HCT116 (cell line): Measurements from ENCODE around the gene GNG7. TPM values are rescaled to one million over a fixed set of nuclear protein-coding genes. Genes with fewer than 3 reads are reported as not detected.

ENCODE experiments used
- ATAC-seq: fragments of 200-7000 bp; cut with Tn5 transposase; 2 replicates; pipeline ENCODE4 v1.9.1; 2020; ENCODE audit warnings: mild to moderate bottlenecking, moderate library complexity
- BruUV-seq: library from RNA; stranded (reverse); fragments of 400-500 nt; replicated peaks from 2 replicates; lab custom pipeline; 2021; lab: Mats Ljungman, UMichigan
- CTCF ChIA-PET: fragments of 300-600 bp; sonication (Branson Sonifier 250); formaldehyde crosslinking; loops from one replicate; lab custom pipeline; 2021; ENCODE audit warnings: antibody characterized with exemption; lab: Charles Lee
- POLR2A ChIA-PET: fragments of 300-600, 350-600 bp; sonication (Branson Sonifier 250); formaldehyde crosslinking; loops from one replicate; lab custom pipeline; 2021; ENCODE audit warnings: antibody characterized with exemption; lab: Charles Lee
- RAD21 ChIA-PET, 2 experiments: fragments of 300-600 bp; sonication (Branson Sonifier 250); formaldehyde crosslinking; loops; one replicate each; lab custom pipeline; 2023; ENCODE audit warnings: low total read pairs in 2 of 2; ENCODE audit not compliant: uncharacterized antibody in 2 of 2, unreplicated experiment in 2 of 2, low non-redundant PET in 1 of 2; lab: Charles Lee
- DNase-seq: peaks from one replicate; pipeline ENCODE4 v3.0.0-alpha.2; 2010; ENCODE audit warnings: low read depth, low spot score
- H2AFZ ChIP-seq: fragments of 200-600 bp; shearing (Covaris generic), sonication (generic); 2 replicates; pipeline ENCODE4 v1.6.1; 2017; ENCODE audit warnings: low read depth, mixed run types, mixed read lengths, antibody characterized with exemption, low read length; ENCODE audit not compliant: poor library complexity, severe bottlenecking
- H3K27ac ChIP-seq: 2 replicates; pipeline ENCODE4 v1.5.1; 2012; ENCODE audit warnings: low read depth, low read length
- H3K27me3 ChIP-seq: fragments of 200-600 bp; sonication (generic); 2 replicates; pipeline ENCODE4 v1.6.1; 2016; ENCODE audit warnings: mixed run types, low read length, mixed read lengths; ENCODE audit not compliant: insufficient read depth
- H3K36me3 ChIP-seq, 2 experiments: fragments of 200-500 bp in 1 of 2; fragments of 200-600 bp in 1 of 2; sonication (Bioruptor generic) in 1 of 2; sonication (generic) in 1 of 2; 2 replicates each; pipeline versions ENCODE4 v1.5.1 to v1.6.1; 2014 to 2016; ENCODE audit warnings: low read length in 2 of 2, inconsistent platforms in 1 of 2, mixed read lengths in 1 of 2, mixed run types in 1 of 2; ENCODE audit not compliant: insufficient read depth in 2 of 2, control insufficient read depth in 1 of 2
- H3K4me1 ChIP-seq, 2 experiments: fragments of 200-600 bp in 1 of 2; sonication (generic) in 1 of 2; 2 replicates each; pipeline versions ENCODE4 v1.5.1 to v1.6.1; 2012 to 2017; ENCODE audit warnings: low read length in 2 of 2, inconsistent platforms in 1 of 2, mild to moderate bottlenecking in 1 of 2, mixed read lengths in 1 of 2, mixed run types in 1 of 2, moderate library complexity in 1 of 2; ENCODE audit not compliant: insufficient read depth in 2 of 2, control insufficient read depth in 1 of 2
- H3K4me2 ChIP-seq: fragments of 200-600 bp; sonication (generic); 2 replicates; pipeline ENCODE4 v1.6.1; 2017; ENCODE audit warnings: mixed run types, low read length, mixed read lengths
- H3K4me3 ChIP-seq, 2 experiments: fragments of 200-600 bp in 1 of 2; sonication (generic) in 1 of 2; replicated peaks in 1 of 2; 2 replicates each; pipeline ENCODE4 v1.5.1; 2011 to 2016; ENCODE audit warnings: low read length in 2 of 2, control low read depth in 1 of 2, low read depth in 1 of 2, mild to moderate bottlenecking in 1 of 2, mixed read lengths in 1 of 2, mixed run types in 1 of 2
- H3K79me2 ChIP-seq: fragments of 200-600 bp; sonication (generic); 2 replicates; pipeline ENCODE4 v1.6.1; 2017; ENCODE audit warnings: mild to moderate bottlenecking, mixed run types, low read length, moderate library complexity, mixed read lengths; ENCODE audit not compliant: insufficient read depth
- H3K9ac ChIP-seq: fragments of 200-600 bp; sonication (generic); 2 replicates; pipeline ENCODE4 v1.6.1; 2016; ENCODE audit warnings: low read length, mixed read lengths
- H3K9me2 ChIP-seq: fragments of 200-600 bp; sonication (generic), shearing (Covaris generic); 2 replicates; pipeline ENCODE4 v1.6.1; 2017; ENCODE audit warnings: mixed run types, mild to moderate bottlenecking, moderate library complexity; ENCODE audit not compliant: insufficient read depth
- H3K9me3 ChIP-seq, 2 experiments: fragments of 200-500 bp in 1 of 2; fragments of 200-600 bp in 1 of 2; sonication (Bioruptor generic) in 1 of 2; sonication (generic) in 1 of 2; 2 replicates each; pipeline ENCODE4 v1.6.1; 2014 to 2017; ENCODE audit warnings: low read length in 2 of 2, mixed read lengths in 2 of 2, inconsistent platforms in 1 of 2, low read depth in 1 of 2, mild to moderate bottlenecking in 1 of 2, mixed run types in 1 of 2, moderate library complexity in 1 of 2; ENCODE audit not compliant: control insufficient read depth in 1 of 2, insufficient read depth in 1 of 2
- H4K20me1 ChIP-seq: fragments of 200-600 bp; sonication (generic), shearing (Covaris generic); 2 replicates; pipeline ENCODE4 v1.6.1; 2017; ENCODE audit warnings: mixed run types, mild to moderate bottlenecking, moderate library complexity; ENCODE audit not compliant: insufficient read depth
- ATF3 ChIP-seq: IDR thresholded peaks from 2 replicates; pipeline ENCODE4 v1.6.1; 2012
- CBX3 ChIP-seq: IDR thresholded peaks from 2 replicates; pipeline ENCODE4 v1.6.1; 2012; ENCODE audit warnings: low read depth
- CEBPB ChIP-seq: IDR thresholded peaks from 2 replicates; pipeline ENCODE4 v1.6.1; 2012; ENCODE audit warnings: low read depth
- CTCF ChIP-seq, 3 experiments: fragments of 200-600 bp in 1 of 3; sonication (generic) in 1 of 3; IDR thresholded peaks in 2 of 3; conservative IDR thresholded peaks in 1 of 3; 2 replicates each; pipeline ENCODE4 v1.5.1; 2012 to 2017; ENCODE audit warnings: low read depth in 2 of 3, low read length in 2 of 3, antibody characterized with exemption in 1 of 3, borderline replicate concordance in 1 of 3, control low read depth in 1 of 3, mild to moderate bottlenecking in 1 of 3, mixed read lengths in 1 of 3, mixed run types in 1 of 3, moderate library complexity in 1 of 3; ENCODE audit not compliant: insufficient read depth in 1 of 3
- EGR1 ChIP-seq: IDR thresholded peaks from 2 replicates; pipeline ENCODE4 v1.6.1; 2012; ENCODE audit warnings: low read depth
- ELF1 ChIP-seq: IDR thresholded peaks from 2 replicates; pipeline ENCODE4 v1.6.1; 2012; ENCODE audit warnings: low read depth, borderline replicate concordance
- EZH2 ChIP-seq: fragments of 200-600 bp; sonication (generic); IDR thresholded peaks from 2 replicates; pipeline ENCODE4 v1.6.1; 2017; ENCODE audit warnings: antibody characterized with exemption, mixed run types
- EZH2phosphoT487 ChIP-seq: fragments of 200-600 bp; IDR thresholded peaks from 2 replicates; pipeline ENCODE4 v1.6.1; 2018; ENCODE audit warnings: antibody characterized with exemption, borderline replicate concordance
- JUND ChIP-seq: IDR thresholded peaks from 2 replicates; pipeline ENCODE4 v1.6.1; 2012
- POLR2AphosphoS5 ChIP-seq: IDR thresholded peaks from 2 replicates; pipeline ENCODE4 v1.6.1; 2011; ENCODE audit warnings: mild to moderate bottlenecking, low read depth, low read length, moderate library complexity
- SIN3A ChIP-seq: IDR thresholded peaks from 2 replicates; pipeline ENCODE4 v1.6.1; 2012; ENCODE audit warnings: low read depth
- SP1 ChIP-seq: IDR thresholded peaks from 2 replicates; pipeline ENCODE4 v1.6.1; 2012; ENCODE audit warnings: low read depth
- SRF ChIP-seq: IDR thresholded peaks from 2 replicates; pipeline ENCODE4 v1.6.1; 2012; ENCODE audit warnings: low read depth
- TCF7L2 ChIP-seq: IDR thresholded peaks from 2 replicates; pipeline ENCODE4 v1.7.0; 2011; ENCODE audit warnings: borderline replicate concordance, inconsistent platforms; ENCODE audit not compliant: insufficient read depth, insufficient read length; ENCODE audit errors: extremely low read depth
- YY1 ChIP-seq: IDR thresholded peaks from 2 replicates; pipeline ENCODE4 v1.6.1; 2011; ENCODE audit warnings: low read length, low read depth, moderate library complexity, mild to moderate bottlenecking; ENCODE audit not compliant: insufficient replicate concordance; ENCODE audit errors: extremely low read depth
- ZFX ChIP-seq: fragments of 450-650 bp; IDR thresholded peaks from 2 replicates; pipeline ENCODE4 v1.6.1; 2017
- ZNF274 ChIP-seq: fragments of 200-500 bp; sonication (Bioruptor generic); IDR thresholded peaks from 2 replicates; pipeline ENCODE4 v1.6.1; 2014; ENCODE audit warnings: mild to moderate bottlenecking, low read depth, low read length, inconsistent platforms
- intact Hi-C: fragments of 100-400 bp; cut with micrococcal nuclease; formaldehyde crosslinking; loops from 2 replicates; pipeline ENCODE4 v1.10.0; 2022
- total RNA-seq: library from RNA; stranded (reverse); gene quantifications from one replicate; pipeline ENCODE4 v1.2.1, GENCODE V29; 2021; ENCODE audit not compliant: unreplicated experiment
- TF ChIP-seq, protein P1 (sequence below): IDR thresholded peaks from 2 replicates; pipeline ENCODE4 v1.6.1; 2011; ENCODE audit warnings: mild to moderate bottlenecking, low read length, moderate library complexity; ENCODE audit not compliant: insufficient replicate concordance; ENCODE audit errors: extremely low read depth

The GNG7 gene
- total RNA-seq, 1 experiment from 2014 or later = 11.3 TPM

GRCh38 chr19:2703691-2704216, 1.3 kb upstream of the GNG7 start:
- intact Hi-C loops = no loop called here
- Histone ChIP-seq H3K9me3 (no peaks in the 10 kb centered on the region), H3K9me2 (no peaks in the 10 kb centered on the region), H4K20me1 (no peaks in the 10 kb centered on the region), H3K4me2 (no peak overlapping the region), H3K4me1 (peaks cover 4 to 15% of the 10 kb centered on the region in 2 experiments; a peak in 3 of 4 replicates), H3K79me2 (no peaks in the 10 kb centered on the region), H3K36me3 (no peaks in the 10 kb centered on the region), H3K9ac (no peak overlapping the region), H2AFZ (no peak overlapping the region), H3K27me3 (no peaks in the 10 kb centered on the region), H3K27ac (no peak overlapping the region), H3K4me3 (no peak overlapping the region)
- ChIA-PET POLR2A (no interaction called here), RAD21 (no interaction called here), CTCF (no interaction called here)
- no TSS peak for BruUV-seq
- TF ChIP-seq JUND = no peak
- no peak for TF ChIP-seq SP1
- no peak for TF ChIP-seq EZH2
- TF ChIP-seq ZNF274 = no peak
- TF ChIP-seq YY1 = no peak
- TF ChIP-seq SRF = no peak
- no peak for TF ChIP-seq CBX3
- TF ChIP-seq, protein P1, sequence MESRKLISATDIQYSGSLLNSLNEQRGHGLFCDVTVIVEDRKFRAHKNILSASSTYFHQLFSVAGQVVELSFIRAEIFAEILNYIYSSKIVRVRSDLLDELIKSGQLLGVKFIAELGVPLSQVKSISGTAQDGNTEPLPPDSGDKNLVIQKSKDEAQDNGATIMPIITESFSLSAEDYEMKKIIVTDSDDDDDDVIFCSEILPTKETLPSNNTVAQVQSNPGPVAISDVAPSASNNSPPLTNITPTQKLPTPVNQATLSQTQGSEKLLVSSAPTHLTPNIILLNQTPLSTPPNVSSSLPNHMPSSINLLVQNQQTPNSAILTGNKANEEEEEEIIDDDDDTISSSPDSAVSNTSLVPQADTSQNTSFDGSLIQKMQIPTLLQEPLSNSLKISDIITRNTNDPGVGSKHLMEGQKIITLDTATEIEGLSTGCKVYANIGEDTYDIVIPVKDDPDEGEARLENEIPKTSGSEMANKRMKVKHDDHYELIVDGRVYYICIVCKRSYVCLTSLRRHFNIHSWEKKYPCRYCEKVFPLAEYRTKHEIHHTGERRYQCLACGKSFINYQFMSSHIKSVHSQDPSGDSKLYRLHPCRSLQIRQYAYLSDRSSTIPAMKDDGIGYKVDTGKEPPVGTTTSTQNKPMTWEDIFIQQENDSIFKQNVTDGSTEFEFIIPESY = no peak
- no peak for TF ChIP-seq POLR2AphosphoS5
- TF ChIP-seq ELF1 = no peak
- no peak for TF ChIP-seq ZFX
- no peak for TF ChIP-seq SIN3A
- TF ChIP-seq CTCF (IDR thresholded peaks at IDR 0.05 in 2 of 3, conservative IDR thresholded peaks at IDR 0.05 in 1 of 3; ENCODE audit: borderline replicate concordance in 1 of 3, insufficient read depth in 1 of 3, low read depth in 2 of 3, low read length in 2 of 3) = no peak
- TF ChIP-seq CEBPB = no peak
- no peak for TF ChIP-seq EZH2phosphoT487
- no peak for TF ChIP-seq EGR1
- no peak for TF ChIP-seq ATF3
- no peak for TF ChIP-seq TCF7L2
- no peak for ATAC-seq
- DNase-seq = no peak
